H1 (cell line): ENCODE measurements around the gene SBK1.

Source experiments
- ATF3 ChIP-seq: IDR thresholded peaks from 2 replicates; pipeline ENCODE4 v1.6.1; 2011; ENCODE audit warnings: low read depth, mild to moderate bottlenecking, low read length; ENCODE audit not compliant: insufficient read depth
- CTCF ChIP-seq, 3 experiments: IDR thresholded peaks; 1 replicate in 2 of 3; 2 replicates in 1 of 3; pipeline versions ENCODE4 v1.5.1 to v1.6.1; 2011; ENCODE audit warnings: low read length in 3 of 3, mild to moderate bottlenecking in 3 of 3, inconsistent platforms in 2 of 3, low read depth in 1 of 3, moderate library complexity in 1 of 3; ENCODE audit not compliant: insufficient read depth in 1 of 3; ENCODE audit errors: control extremely low read depth in 1 of 3
- JUN ChIP-seq: IDR thresholded peaks from 2 replicates; pipeline ENCODE4 v1.6.1; 2011; ENCODE audit warnings: low read depth, mild to moderate bottlenecking, improper control_type of control experiment, low read length
- RFX5 ChIP-seq: IDR thresholded peaks from 2 replicates; pipeline ENCODE4 v1.6.1; 2011; ENCODE audit warnings: low read depth, low read length, improper control_type of control experiment, borderline replicate concordance
- YY1 ChIP-seq: IDR thresholded peaks from 2 replicates; pipeline ENCODE4 v1.6.1; 2011; ENCODE audit warnings: low read depth, mild to moderate bottlenecking, low read length

GRCh38 chr16:28318042-28318744 is 25.9 kb downstream of the SBK1 start:
- TF ChIP-seq ATF3 (no peak), RFX5 (no peak), JUN (no peak), YY1 (no peak), CTCF (IDR thresholded peaks at IDR 0.05; ENCODE audit: control extremely low read depth in 1 of 3, insufficient read depth in 1 of 3, low read depth in 1 of 3, low read length in 3 of 3) (no peak)
